Measurements from ENCODE around the gene MLH1.
"Not testable (repeated sequence)": the region's sequence is repeated elsewhere in the genome, so short reads cannot be mapped to it uniquely, and the experiment has no call there.

Gene MLH1

DNA sequence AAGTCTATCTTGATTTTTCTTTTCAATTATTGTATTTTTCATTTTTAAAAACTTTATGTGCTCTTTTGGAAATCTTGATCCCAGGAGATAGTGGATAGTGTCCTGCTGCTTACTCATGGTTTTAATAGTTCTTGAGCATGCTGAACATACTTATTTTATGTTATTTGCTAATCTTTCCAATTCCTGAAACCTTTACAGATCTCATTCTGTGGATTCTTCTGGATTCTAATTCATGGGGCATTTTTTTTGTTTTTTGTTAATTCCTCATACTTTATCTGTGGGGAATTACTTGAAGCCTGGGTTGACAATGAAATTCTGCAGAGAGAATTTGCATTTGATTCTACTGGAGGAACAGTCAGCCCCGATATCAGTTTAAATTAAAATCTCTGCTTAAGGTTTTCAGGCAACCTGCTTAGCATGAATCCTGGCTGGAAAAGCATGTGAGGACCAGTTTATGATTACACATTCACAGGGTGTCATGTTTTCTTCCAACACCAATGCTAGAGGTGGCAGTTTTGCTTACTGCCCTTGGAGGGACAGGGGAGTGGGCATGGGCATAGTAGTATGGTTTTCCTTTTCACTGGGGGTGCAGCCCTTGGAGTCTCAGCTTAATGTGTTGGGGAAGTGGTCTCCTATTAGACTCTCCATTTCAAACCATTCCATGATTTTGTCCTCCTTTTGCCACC is 46.0 kb downstream of the MLH1 start:
- DNase-seq (ENCODE audit: low read depth), result no peak

DNA sequence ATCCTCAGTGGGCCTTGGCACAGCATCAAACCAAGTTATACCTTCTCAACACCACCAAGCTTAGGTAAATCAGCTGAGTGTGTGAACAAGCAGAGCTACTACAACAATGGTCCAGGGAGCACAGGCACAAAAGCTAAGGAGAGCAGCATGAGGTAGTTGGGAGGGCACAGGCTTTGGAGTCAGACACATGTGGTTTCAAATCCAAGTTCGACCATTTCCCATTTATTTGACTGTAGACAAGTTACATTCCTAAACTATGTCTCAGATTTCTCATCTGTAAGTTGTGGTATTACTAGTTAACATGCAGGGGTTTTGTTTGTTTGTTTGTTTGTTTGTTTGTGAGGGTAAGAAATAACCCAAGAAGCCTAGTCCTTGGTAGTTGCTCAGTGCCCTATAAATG is 46.9 kb downstream of the MLH1 start:
- DNase-seq (ENCODE audit: low read depth), result no peak

DNA sequence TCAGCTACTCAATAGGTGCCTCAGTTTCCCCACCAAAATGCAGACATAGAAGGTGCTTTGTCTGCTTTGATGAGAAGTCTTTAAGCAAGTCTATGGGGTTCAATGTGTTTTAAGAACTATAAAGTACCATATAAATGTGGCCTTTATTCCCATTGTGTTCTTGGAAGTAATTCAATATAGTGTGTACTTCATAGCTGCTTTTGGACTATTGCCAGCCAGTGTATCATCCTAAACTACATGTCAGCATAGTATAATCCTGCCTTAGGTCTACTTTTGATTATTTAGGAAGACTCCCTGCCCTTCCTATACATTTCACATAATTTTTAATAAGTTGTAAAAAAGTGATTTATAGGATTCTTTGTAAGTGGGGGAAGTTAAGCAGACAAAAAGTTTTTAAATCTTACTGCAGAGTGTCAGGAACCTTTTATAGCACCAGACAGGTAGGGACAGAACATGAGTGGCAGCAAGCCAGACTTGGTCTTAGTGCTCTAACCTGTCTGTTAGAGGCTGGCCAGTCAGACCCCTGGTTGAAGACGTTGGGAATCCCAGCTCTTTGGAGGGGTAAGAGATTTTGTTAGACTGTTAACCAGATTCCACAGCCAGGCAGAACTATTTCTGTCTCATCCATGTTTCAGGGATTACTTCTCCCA is 48.4 kb downstream of the MLH1 start:
- no peak for DNase-seq (ENCODE audit: low read depth)

DNA sequence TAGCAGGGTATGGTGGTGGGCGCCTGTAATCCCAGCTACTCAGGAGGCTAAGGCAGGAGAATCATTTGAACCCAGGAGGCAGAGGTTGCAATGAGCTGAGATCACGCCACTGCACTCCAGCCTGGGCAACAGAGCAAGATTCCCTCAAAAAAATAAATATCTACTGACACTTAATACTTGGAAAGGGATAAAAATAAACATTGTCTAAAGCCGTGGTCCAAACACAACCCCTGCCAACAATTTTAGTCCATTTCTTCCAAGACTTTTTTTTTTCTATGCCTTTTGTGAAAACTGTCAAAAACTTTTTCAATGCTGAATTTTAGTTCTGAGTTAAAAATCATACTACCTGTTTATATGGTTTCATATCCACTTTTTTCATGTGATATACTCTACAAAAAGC is 49.4 kb downstream of the MLH1 start:
- not testable (repeated sequence) for DNase-seq (ENCODE audit: low read depth)

DNA sequence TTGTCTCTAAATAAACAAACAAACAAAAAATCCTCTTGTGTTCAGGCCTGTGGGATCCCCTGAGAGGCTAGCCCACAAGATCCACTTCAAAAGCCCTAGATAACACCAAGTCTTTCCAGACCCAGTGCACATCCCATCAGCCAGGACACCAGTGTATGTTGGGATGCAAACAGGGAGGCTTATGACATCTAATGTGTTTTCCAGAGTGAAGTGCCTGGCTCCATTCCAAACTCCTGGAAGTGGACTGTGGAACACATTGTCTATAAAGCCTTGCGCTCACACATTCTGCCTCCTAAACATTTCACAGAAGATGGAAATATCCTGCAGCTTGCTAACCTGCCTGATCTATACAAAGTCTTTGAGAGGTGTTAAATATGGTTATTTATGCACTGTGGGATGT is 57.0 kb downstream of the MLH1 start:
- no peak for DNase-seq (ENCODE audit: low read depth)

DNA sequence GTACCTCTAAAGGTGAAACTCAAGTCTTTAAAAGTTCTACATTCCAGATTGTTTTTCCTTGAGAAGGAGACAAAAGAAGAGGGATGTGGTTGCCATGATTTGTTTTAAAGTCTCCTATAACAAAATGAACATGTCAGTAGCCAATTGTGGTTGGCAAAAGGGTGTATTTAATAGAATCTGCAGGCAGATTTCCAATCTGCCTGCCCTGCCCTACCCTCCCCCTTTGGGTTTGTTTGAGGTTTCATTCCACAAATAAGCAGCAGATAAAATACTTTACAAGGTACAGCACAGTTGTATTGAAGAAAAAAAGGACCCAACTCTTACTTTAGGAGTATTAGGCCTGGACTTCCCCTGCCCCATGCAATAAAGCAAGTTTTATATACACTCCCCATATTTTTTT is 59.5 kb downstream of the MLH1 start:
- DNase-seq (ENCODE audit: low read depth), result no peak

DNA sequence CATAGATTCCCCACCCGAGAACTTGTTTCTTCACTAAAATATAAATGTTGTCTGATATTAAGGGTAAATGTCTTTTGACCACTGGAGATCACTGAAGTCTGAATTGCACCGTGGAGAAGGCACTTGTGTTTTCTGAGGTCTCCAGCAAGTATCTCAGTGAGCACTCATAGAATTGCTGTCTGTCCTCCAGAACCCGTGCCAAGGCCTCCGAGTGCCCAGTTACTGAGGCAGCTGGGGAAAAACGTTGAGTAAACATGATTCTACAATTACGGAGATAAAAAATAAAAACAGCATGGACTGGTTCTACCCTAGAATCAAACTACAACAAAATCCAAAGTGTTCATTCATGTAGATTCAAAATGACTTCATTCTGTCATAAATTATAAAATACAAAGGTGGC is 60.0 kb downstream of the MLH1 start:
- DNase-seq (ENCODE audit: low read depth), result no peak

DNA sequence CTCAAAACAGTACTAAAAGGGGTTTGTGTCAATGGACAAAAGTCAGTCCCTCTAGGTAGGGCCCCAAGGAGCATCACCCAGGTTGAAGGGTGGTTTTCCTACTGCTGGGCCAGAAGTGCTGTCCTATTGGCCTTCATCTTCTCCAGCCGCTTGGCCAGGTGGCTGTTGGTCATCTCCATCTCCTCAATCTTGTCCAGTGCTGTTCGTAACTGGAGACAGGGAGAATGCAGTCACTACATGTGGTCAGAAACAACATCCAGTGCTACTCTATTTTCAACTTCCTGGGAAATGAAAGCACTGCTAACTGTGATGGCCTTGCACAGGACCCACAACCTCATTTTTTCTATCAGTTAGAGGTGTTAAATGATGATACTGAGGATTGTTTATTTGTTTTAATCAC is 60.4 kb downstream of the MLH1 start:
- no peak for DNase-seq (ENCODE audit: low read depth)

DNA sequence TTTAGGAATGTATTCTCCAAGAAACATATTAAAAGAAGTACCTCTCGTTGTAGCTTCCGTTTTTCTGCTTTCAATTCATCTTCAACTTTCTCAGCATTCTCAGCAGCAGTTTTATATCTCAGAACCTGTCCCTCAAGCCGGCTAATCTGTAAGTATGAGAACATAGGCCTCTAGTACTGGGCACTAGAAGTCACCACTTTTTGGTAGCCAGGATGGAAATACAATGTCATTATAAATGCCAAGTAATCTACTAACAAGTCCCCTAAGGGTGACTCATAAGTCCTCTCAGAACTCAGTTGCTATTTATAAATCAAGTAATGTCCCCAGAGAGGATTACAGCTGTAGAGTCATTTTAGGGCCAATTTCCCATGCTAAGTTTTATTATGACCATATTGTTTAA is 61.1 kb downstream of the MLH1 start:
- no peak for DNase-seq (ENCODE audit: low read depth)

DNA sequence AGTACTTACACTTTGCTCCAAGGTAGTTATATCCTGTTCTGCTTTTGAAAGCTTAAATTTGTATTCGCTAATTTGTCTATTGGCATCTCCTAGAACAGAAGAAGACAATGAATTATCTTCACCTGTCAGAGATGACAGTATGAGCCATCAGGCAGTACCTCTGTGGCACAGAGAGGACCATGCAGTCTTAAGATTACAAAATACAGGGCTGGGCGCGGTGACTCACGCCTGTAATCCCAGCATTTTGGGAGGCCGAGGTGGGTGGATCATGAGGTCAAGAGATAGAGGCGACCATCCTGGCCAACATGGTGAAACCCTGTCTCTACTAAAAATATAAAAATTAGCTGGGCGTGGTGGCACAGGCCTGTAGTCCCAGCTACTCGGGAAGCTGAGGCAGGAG is 61.8 kb downstream of the MLH1 start:
- not testable (repeated sequence) for DNase-seq (ENCODE audit: low read depth)

DNA sequence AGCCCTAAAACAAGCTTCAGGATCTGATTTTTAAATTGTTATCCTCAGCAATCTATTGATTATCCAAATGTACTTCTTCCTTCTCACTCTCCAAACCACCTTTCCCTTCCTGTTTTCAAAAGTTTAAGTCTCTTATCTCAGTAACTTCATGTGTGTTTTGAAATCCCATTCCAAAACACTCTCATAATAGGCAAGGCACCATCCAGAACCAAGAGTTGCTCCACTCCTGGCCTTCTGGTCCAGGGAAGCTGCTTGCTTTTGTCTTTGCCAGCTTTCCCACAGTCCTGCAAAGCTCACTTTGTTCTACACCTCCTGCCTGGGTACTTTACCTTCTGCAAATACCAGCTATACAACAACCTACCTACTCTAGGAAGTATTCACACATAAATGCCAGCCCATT is 63.5 kb downstream of the MLH1 start:
- no peak for DNase-seq (ENCODE audit: low read depth)

DNA sequence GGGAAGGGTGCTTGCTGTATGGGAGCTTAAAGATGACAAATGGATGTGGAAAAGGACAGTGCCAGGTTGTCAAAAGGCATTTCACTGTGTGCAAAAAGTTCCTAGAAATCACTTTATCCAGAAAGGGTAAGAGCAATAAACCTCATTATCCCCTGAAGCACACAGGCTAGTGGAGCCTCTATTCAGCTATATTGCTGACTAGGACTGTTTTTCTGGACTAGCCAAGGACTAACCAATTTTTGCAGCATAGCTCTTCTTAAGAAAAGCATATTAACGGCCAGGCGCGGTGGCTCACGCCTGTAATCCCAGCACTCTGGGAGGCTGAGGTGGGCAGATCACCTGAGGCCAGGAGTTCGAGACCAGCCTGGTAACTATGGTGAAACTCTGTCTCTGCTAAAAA is 64.8 kb downstream of the MLH1 start:
- no peak for DNase-seq (ENCODE audit: low read depth)

DNA sequence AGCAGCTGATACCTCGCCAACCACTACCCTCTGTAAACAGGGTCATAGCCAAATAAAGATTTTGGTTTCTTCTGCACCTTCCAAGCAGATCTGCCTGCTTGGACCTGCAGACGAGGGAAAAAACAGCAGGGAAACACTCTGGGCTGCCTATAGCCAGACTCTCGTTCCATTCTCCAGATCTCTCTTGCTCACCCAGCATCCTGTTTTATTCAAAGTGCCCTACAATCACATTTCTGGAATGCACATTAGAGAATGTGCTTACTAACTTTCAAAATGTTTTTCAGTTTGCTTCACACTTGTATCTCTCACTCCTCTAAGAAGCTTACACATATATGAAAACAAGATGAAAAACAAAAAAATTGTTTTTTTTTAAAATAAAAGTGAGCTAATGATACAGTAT is 71.4 kb downstream of the MLH1 start:
- DNase-seq (ENCODE audit: low read depth), result no peak

DNA sequence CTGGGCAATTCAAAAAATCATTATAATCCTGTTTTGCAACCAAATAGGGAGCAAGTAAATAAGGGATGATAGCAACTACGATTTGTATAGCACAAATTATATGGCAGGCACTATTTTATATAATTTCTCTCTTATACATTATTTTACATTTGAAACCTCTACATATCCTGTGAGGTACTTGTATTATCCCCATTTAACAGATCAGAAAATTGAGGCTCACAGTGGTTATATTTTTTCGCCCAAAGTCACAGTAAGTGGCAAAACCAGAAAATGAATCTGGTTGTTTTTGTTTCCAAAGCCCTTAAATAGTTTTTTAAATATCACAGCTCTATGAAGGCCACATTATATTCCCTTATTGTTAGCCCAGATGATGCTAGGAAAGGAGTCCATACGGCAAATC is 74.3 kb downstream of the MLH1 start:
- DNase-seq (ENCODE audit: low read depth), result no peak

DNA sequence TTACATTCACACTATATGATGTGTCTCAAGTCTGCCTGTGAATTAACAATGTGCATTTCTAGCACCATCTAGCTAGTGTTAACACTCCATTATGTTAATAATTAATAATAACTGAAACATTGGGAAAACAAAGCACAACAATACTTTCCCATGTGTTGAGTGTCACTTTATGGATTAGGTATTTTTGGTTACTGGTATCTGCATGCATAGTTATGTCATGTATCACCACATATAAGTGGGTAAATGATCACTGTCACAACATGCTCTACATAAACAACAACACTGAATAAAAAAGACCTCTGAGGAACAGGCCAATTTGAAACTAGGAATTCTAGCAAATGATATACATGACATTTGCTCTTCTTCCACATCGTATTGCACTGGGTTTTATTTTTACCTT is 74.7 kb downstream of the MLH1 start:
- DNase-seq (ENCODE audit: low read depth), result no peak

DNA sequence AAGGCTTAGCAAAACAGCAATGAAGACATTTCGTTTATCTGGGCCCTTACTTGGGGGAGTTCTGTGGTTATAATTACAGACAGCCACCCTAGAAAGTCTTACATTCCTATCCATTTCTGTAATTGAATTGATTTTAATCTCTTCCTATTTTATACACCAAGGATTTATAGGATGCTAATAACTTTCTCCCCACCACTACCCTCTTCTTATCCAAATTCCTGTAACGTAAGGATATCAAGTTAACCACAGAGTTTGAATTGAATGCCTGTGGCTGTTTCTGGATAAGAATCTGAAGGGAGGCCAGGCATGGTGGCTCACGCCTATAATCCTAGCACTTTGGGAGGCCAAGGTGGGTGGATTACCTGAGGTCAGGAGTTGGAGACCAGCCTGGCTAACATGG is 78.6 kb downstream of the MLH1 start:
- no peak for DNase-seq (ENCODE audit: low read depth)

DNA sequence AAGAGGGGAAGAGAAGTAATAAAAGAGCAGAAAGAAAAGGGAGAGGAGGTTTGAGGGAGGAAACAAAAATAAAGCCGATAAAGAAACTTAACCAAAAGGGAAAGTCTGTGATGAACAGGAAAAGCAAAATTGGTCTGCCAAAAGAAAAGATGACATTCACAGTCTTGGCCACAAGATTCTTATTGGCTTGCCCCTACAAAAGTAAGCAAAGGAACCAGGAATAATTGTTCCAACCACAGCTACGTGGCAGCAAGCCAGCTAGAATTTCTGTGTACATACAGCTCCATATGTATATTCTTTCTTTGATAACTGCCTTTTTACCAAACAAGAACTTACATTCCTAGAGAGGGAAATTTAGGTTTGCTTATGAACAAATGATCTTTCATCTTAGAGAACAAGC is 79.6 kb downstream of the MLH1 start:
- DNase-seq (ENCODE audit: low read depth), result no peak

DNA sequence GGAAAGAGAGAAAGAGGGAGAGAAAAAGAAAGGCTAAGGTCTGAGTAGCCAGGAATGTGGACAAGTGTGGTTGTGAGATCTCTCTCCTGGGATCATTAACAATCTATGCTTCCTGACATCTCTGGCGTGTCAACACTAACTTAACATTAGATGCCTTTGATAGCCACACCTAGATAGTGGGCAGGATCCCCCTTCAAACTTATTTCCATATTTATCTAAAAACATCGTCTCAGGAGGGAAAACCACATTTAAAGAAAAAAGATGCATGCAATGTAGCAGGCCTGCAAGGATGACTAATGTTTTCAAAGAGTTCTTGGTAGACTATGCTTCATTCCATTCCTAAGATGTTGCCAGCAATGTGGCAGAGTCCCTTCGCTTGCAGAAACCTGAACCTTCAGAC is 80.9 kb downstream of the MLH1 start:
- DNase-seq (ENCODE audit: low read depth), result no peak

DNA sequence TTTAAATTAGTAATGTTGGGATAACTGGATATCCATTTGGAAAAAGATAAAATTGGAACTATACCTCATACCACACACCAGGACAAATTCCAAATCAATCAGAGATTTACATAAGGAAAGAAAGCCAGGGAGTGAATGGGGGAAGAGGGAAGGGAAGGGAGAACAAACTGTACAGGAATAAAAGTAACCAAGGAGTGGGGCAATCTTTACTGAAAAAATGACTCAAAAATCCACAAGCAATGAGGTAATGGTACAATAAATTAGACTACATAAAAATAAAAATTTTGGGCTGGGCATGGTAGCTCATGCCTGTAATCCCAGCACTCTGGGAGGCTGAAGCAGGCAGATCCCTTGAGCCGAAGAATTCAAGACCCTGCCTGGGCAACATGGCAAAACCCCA is 82.6 kb downstream of the MLH1 start:
- DNase-seq (ENCODE audit: low read depth), result no peak

DNA sequence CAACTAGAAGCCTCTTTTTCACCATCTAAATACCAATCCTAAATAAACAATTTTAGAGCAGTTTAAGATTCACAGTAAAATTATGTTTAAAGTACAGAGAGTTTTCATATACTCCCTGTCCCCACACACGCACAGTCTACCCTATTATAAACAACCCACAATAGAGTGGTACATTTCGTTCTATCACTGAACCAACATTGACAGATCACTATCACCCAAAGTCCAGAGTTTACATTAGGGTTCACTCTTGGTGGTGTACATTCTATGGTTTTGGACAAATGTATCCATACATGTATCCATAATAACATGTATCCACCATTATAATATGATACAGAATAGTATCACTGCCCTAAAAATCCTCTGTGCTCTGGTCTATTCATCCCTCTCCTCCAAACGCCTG is 89.0 kb downstream of the MLH1 start:
- DNase-seq (ENCODE audit: low read depth), result no peak

DNA sequence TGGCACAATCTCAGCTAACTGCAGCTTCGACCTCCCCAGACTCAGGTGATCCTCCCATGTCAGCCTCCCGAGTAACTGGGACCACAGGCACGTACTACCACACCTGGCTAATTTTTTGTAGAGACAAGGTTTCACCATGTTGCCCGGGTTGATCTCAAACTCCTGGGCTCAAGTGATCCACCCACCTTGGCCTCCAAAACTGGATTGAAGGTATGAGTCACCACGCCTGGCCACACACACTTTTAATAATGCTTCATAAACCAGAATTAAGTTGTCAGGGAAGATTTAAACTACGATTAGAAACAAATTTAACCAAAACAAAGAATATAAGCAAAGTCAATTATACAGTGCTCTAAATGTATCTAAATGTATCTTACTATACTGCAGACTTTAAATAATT is 93.6 kb downstream of the MLH1 start:
- no peak for DNase-seq (ENCODE audit: low read depth)

DNA sequence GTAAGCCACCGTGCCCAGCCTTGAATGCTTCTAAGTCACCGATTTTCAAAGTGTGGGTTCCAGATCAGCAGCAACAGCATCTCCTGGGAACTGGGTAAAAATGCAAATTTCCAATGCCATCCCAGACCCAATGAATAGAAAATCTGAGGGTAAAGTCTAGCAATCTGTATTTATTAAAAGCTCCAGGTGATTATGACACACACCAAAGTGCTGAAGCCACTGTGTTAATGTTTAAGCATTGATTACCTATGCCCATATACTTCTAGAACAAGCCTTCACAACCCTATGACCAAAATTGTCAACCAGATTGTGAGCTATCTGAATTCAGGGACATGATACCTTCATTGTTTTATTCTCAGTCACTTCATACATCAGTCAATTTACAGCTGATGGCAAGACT is 94.6 kb downstream of the MLH1 start:
- no peak for DNase-seq (ENCODE audit: low read depth)

DNA sequence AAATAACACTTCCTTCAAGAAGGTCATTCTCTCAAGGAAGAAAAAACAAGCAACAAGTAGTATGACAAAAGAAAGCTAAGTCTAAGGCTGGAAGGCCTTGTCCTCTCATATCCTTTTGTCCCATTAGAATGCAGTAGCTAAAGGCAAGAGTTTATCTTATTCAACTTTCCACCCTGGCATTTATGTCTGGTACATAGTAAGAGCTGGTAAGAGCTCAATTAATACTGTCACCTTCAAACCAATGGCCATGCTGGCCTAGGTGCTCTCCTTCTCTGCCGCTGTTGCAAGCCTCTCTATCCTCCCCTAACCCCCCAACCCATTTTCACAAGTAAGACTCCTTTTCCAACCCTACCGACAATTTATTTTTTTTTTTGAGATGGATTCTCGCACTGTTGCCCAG is 99.2 kb downstream of the MLH1 start:
- no peak for DNase-seq (ENCODE audit: low read depth)

DNA sequence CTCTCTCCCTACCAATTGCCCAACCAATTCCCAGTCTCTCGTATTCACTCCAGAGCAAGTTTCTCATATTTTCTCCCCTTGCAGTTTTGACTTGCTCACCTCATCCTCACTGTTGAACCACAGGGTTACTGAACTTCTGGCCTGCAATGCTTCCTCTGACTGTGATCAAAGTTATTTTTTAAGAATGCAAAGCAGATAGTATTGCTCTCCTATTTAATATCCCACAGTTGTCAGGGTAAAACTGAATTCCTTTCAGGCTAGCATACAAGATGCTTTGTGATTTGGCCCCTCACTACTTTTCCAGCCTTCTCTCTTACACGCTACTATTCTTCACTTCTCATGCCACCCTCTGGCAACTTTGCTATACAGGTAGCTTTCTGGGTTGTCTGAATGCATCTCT is 100.2 kb downstream of the MLH1 start:
- DNase-seq (ENCODE audit: low read depth), result no peak
